OCI-M2 (cell line): ENCODE data around the gene SBF1.

Source experiments
- DNase-seq: peaks from one replicate; lab custom pipeline; 2025; ENCODE audit not compliant: unreplicated experiment; lab: John Stamatoyannopoulos, UW

The SBF1 gene

GRCh38 chr22:50467773-50468440, 6.9 kb downstream of the SBF1 start:
- no peak for DNase-seq

- DNase-seq = no peak
Observed at GRCh38 chr22:50467341-50467740, 7.5 kb downstream of the SBF1 start.

- DNase-seq = no peak
Observed at GRCh38 chr22:50465066-50465930, 9.5 kb downstream of the SBF1 start.

GRCh38 chr22:50464451-50464850, 10.4 kb downstream of the SBF1 start:
- DNase-seq = no peak

GRCh38 chr22:50463188-50463900, 11.5 kb downstream of the SBF1 start:
- DNase-seq = no peak

- DNase-seq = no peak
Observed at GRCh38 chr22:50461979-50462540, 12.8 kb downstream of the SBF1 start.

- no peak for DNase-seq
Observed at GRCh38 chr22:50461536-50461935, 13.3 kb downstream of the SBF1 start.

GRCh38 chr22:50460938-50461337, 13.9 kb downstream of the SBF1 start:
- no peak for DNase-seq

GRCh38 chr22:50459496-50460140, 15.2 kb downstream of the SBF1 start:
- no peak for DNase-seq

- DNase-seq = no peak
Observed at GRCh38 chr22:50459016-50459415, 15.8 kb downstream of the SBF1 start.

- no peak for DNase-seq
Observed at GRCh38 chr22:50456466-50457234, 18.2 kb downstream of the SBF1 start.

GRCh38 chr22:50456026-50456425, 18.8 kb downstream of the SBF1 start:
- DNase-seq = no peak

- no peak for DNase-seq
Observed at GRCh38 chr22:50455201-50455600, 19.6 kb downstream of the SBF1 start.

- no peak for DNase-seq
Observed at GRCh38 chr22:50454556-50455075, 20.2 kb downstream of the SBF1 start.

GRCh38 chr22:50452649-50453048, 22.2 kb downstream of the SBF1 start:
- no peak for DNase-seq

- DNase-seq = no peak
Observed at GRCh38 chr22:50447576-50448551, 27.0 kb downstream of the SBF1 start.

GRCh38 chr22:50446708-50447575, 27.9 kb downstream of the SBF1 start:
- DNase-seq = no peak
